ENCODE results near the gene GRB10. TPM values are rescaled to one million over a fixed set of nuclear protein-coding genes. Genes with fewer than 3 reads are reported as not detected.

The GRB10 gene
- total RNA-seq, 2 experiments from 2014 or later: 5.9 to 8.4 TPM

- ChIA-PET CTCF (interaction anchor here (0.6 kb wide), 1 partner anchor 50 kb away, joined by 3 read pairs; no protein-coding TSS in a partner anchor), POLR2A (no interaction called here)
- no peak overlapping the region for H3K27ac ChIP-seq (ENCODE audit: low read depth in 1 of 2, low read length in 2 of 2)
- Mint-ChIP-seq H3K4me3 (no peak overlapping the region), H3K4me1 (ENCODE audit: low read depth) (peaks cover 5% of the 10 kb centered on the region), H3K27ac (no peak overlapping the region), H3K27me3 (no peaks in the 10 kb centered on the region), H3K9me3 (no peaks in the 10 kb centered on the region), H3K36me3 (ENCODE audit: low read depth) (no peaks in the 10 kb centered on the region)
- TF ChIP-seq, protein P1, sequence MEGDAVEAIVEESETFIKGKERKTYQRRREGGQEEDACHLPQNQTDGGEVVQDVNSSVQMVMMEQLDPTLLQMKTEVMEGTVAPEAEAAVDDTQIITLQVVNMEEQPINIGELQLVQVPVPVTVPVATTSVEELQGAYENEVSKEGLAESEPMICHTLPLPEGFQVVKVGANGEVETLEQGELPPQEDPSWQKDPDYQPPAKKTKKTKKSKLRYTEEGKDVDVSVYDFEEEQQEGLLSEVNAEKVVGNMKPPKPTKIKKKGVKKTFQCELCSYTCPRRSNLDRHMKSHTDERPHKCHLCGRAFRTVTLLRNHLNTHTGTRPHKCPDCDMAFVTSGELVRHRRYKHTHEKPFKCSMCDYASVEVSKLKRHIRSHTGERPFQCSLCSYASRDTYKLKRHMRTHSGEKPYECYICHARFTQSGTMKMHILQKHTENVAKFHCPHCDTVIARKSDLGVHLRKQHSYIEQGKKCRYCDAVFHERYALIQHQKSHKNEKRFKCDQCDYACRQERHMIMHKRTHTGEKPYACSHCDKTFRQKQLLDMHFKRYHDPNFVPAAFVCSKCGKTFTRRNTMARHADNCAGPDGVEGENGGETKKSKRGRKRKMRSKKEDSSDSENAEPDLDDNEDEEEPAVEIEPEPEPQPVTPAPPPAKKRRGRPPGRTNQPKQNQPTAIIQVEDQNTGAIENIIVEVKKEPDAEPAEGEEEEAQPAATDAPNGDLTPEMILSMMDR (IDR thresholded peaks at IDR 0.05): no peak
- no peak for DNase-seq
- intact Hi-C loops (cut with DNase I, micrococcal nuclease): no loop called here
- H3K9me3 ChIP-seq (ENCODE audit: control insufficient read depth in 1 of 2, insufficient read depth in 1 of 2, low read length in 2 of 2): no peaks in the 10 kb centered on the region
- H3K36me3 ChIP-seq (ENCODE audit: insufficient read depth, low read length): no peaks in the 10 kb centered on the region
- H3K27me3 ChIP-seq (ENCODE audit: control insufficient read depth in 1 of 2, insufficient read depth in 2 of 2, low read length in 2 of 2): no peaks in the 10 kb centered on the region
- ATAC-seq (ENCODE audit: poor library complexity): no peak
- no peak overlapping the region for H3K4me3 ChIP-seq (ENCODE audit: low read length)
- H3K4me1 ChIP-seq (ENCODE audit: insufficient read depth, low read length): no peaks in the 10 kb centered on the region
These were observed 50.8 kb downstream of the GRB10 start for GRCh38 chr7:50731703-50732582.

- no peaks in the 10 kb centered on the region for H3K27me3 Mint-ChIP-seq
- POLR2A ChIA-PET: no interaction called here
- H3K9me3 ChIP-seq (ENCODE audit: control insufficient read depth in 1 of 2, insufficient read depth in 1 of 2, low read length in 2 of 2): no peaks in the 10 kb centered on the region
- CTCF ChIA-PET: interaction anchor here (0.6 kb wide), 1 partner anchor 51 kb away, joined by 3 read pairs; no protein-coding TSS in a partner anchor
- H3K27ac Mint-ChIP-seq: no peak overlapping the region
- no peaks in the 10 kb centered on the region for H3K36me3 ChIP-seq (ENCODE audit: insufficient read depth, low read length)
- no peaks in the 10 kb centered on the region for H3K4me1 ChIP-seq (ENCODE audit: insufficient read depth, low read length)
- TF ChIP-seq, protein P1 (IDR thresholded peaks at IDR 0.05): no peak
- no peaks in the 10 kb centered on the region for H3K9me3 Mint-ChIP-seq
- no peaks in the 10 kb centered on the region for H3K27me3 ChIP-seq (ENCODE audit: control insufficient read depth in 1 of 2, insufficient read depth in 2 of 2, low read length in 2 of 2)
- H3K4me3 Mint-ChIP-seq: no peak overlapping the region
- no peak overlapping the region for H3K27ac ChIP-seq (ENCODE audit: low read depth in 1 of 2, low read length in 2 of 2)
- H3K4me1 Mint-ChIP-seq (ENCODE audit: low read depth): peaks cover 7% of the 10 kb centered on the region
- H3K4me3 ChIP-seq (ENCODE audit: low read length): no peak overlapping the region
- H3K36me3 Mint-ChIP-seq (ENCODE audit: low read depth): no peaks in the 10 kb centered on the region
- no peak for DNase-seq
- no peak for ATAC-seq (ENCODE audit: poor library complexity)
- intact Hi-C loops (cut with DNase I, micrococcal nuclease): no loop called here
These were observed 52.0 kb downstream of the GRB10 start for GRCh38 chr7:50730446-50731400.

DNA sequence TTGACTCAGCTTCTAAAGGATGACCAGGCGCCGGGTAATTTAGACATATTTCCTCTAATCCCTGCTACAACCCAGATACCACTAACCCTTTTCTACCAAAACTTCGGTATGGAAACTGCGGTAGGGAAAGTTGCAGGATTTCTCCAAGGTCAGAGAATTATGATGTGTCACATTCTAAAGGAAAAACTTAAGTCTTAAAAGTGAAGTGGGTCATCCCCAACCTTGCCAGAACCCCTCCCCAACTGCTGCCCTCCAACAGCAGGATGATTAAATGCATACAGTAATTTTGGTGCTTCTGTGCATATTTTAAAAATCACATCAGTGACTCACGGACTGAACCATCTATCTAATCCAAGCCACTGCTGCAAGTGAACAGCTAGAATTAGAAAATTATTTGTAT, 52.7 kb downstream of the GRB10 start:
- H3K27ac ChIP-seq (ENCODE audit: low read depth in 1 of 2, low read length in 2 of 2): no peak overlapping the region
- CTCF ChIA-PET: no interaction called here
- H3K4me3 Mint-ChIP-seq: no peak overlapping the region
- ATAC-seq (ENCODE audit: poor library complexity): no peak
- H3K4me1 ChIP-seq (ENCODE audit: insufficient read depth, low read length): peaks cover 3% of the 10 kb centered on the region
- H3K4me1 Mint-ChIP-seq (ENCODE audit: low read depth): peaks cover 4% of the 10 kb centered on the region
- TF ChIP-seq, protein P1 (IDR thresholded peaks at IDR 0.05): no peak
- H3K36me3 Mint-ChIP-seq (ENCODE audit: low read depth): no peaks in the 10 kb centered on the region
- H3K9me3 Mint-ChIP-seq: no peaks in the 10 kb centered on the region
- POLR2A ChIA-PET: no interaction called here
- no peak overlapping the region for H3K27ac Mint-ChIP-seq
- H3K4me3 ChIP-seq (ENCODE audit: low read length): no peak overlapping the region
- no peaks in the 10 kb centered on the region for H3K9me3 ChIP-seq (ENCODE audit: control insufficient read depth in 1 of 2, insufficient read depth in 1 of 2, low read length in 2 of 2)
- no peaks in the 10 kb centered on the region for H3K27me3 ChIP-seq (ENCODE audit: control insufficient read depth in 1 of 2, insufficient read depth in 2 of 2, low read length in 2 of 2)
- no peaks in the 10 kb centered on the region for H3K36me3 ChIP-seq (ENCODE audit: insufficient read depth, low read length)
- no peaks in the 10 kb centered on the region for H3K27me3 Mint-ChIP-seq
- DNase-seq: no peak
- intact Hi-C loops (cut with DNase I, micrococcal nuclease): no loop called here
